T-helper 2 cell treated with Interferon-gamma antibody and Interleukin-4, amounts not matched to agents 100 ng/mL and 5 ng/mL, for 36 hours (primary cell): ENCODE results near the gene PCDHGA9. TPM values are rescaled to one million over a fixed set of nuclear protein-coding genes. Genes with fewer than 3 reads are reported as not detected.
"Not testable (repeated sequence)": the region's sequence is repeated elsewhere in the genome, so short reads cannot be mapped to it uniquely, and the experiment has no call there.

Experiments
- intact Hi-C: fragments of 100-400 bp; cut with micrococcal nuclease; formaldehyde crosslinking; loops from one replicate; pipeline ENCODE4 v1.15.1; 2023
- total RNA-seq: library from RNA; stranded (reverse); gene quantifications from 2 replicates; pipeline ENCODE4 v1.2.3, GENCODE V29; 2022

The PCDHGA9 gene
- total RNA-seq = 0.25 and 0.34 TPM in 2 replicates

- intact Hi-C loops = no loop called here
These were observed at the start of gene PCDHGA9 for GRCh38 chr5:141402553-141403243. Gene PCDHGA9 (plus strand): TSS chr5:141402778. CDS start chr5:141402953, 175 bp downstream.

- intact Hi-C loops = no loop called here
These were observed 47.6 kb upstream of the PCDHGA9 start, which contains the start of gene PCDHGA4 for GRCh38 chr5:141354900-141355469. Gene PCDHGA4 (plus strand): TSS chr5:141355021. CDS start chr5:141355108, 87 bp downstream.

- intact Hi-C loops = no loop called here
These were observed 46.9 kb upstream of the PCDHGA9 start for GRCh38 chr5:141355641-141356040.

- intact Hi-C loops = no loop called here
These were observed 46.4 kb upstream of the PCDHGA9 start for GRCh38 chr5:141356133-141356532.

DNA sequence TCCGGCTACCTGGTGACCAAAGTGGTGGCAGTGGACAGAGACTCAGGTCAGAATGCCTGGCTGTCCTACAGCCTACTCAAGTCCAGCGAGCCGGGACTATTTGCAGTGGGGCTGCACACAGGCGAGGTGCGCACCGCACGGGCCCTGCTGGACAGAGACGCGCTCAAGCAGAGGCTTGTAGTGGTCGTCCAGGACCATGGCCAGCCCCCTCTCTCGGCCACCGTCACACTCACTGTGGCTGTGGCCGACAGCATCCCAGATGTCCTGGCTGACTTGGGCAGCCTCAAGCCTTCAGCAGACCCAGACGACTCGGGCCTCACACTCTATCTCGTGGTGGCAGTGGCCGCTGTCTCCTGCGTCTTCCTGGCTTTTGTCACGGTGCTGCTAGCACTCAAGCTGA is 45.6 kb upstream of the PCDHGA9 start:
- intact Hi-C loops = no loop called here

DNA sequence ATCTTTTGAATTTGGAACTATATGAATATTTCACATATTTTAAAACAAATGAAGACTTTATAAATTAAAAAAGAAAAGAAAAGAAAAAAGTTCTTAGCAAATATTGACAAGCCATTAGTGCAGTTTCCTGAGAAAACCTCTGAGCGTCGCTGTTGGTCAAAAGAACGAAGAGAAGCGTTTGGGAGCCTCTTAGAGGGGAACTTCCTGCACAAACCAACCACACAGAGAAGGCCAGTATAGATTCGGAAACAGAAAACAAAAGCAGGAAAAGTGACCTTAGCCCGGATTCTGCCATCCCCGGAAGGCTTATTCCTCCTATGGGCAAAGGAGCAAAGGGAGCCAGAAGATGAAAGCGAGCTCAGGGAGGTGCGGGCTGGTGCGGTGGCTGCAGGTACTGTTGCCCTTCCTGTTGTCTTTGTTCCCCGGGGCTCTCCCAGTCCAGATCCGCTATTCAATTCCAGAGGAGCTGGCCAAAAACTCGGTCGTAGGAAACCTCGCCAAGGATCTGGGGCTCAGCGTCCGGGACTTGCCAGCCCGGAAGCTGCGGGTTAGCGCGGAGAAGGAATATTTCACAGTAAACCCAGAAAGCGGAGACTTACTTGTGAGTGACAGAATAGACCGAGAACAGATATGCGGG is 42.7 kb upstream of the PCDHGA9 start, which contains the start of gene PCDHGB2:
PCDHGB2 (plus strand) TSS at position 205 of the 637 bp plus-strand sequence; CDS start at position 347, 142 bp downstream.
- intact Hi-C loops = loop anchor here (1.0 to 5.0 kb wide), 3 partner anchors 62 to 198 kb away; partner anchors contain the start of gene PCDHGA11

DNA sequence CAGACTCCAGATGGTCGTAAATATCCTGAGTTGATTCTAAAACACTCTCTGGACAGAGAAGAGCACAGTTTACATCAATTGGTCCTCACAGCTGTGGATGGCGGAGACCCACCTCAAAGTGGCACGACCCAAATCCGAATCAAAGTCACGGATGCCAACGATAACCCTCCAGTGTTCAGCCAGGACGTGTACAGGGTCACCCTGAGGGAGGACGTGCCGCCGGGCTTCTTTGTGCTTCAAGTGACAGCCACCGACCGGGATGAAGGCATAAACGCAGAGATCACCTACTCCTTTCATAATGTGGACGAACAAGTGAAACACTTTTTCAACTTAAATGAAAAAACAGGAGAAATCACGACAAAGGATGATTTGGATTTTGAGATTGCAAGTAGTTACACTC is 41.9 kb upstream of the PCDHGA9 start:
- intact Hi-C loops = loop anchor here (2.0 to 5.0 kb wide), 2 partner anchors 62 to 152 kb away; partner anchors contain the start of gene PCDHGA11

- intact Hi-C loops = loop anchor here (5.0 kb wide), 1 partner anchor 60 kb away; the partner anchor contains the start of gene PCDHGA11
These were observed 39.9 kb upstream of the PCDHGA9 start for GRCh38 chr5:141362719-141363118.

- intact Hi-C loops = loop anchor here (5.0 kb wide), 1 partner anchor 58 kb away; the partner anchor contains the start of gene PCDHGA11
These were observed 38.5 kb upstream of the PCDHGA9 start, which contains the start of gene PCDHGA5 for GRCh38 chr5:141363952-141364660. Gene PCDHGA5 (plus strand): TSS chr5:141364162. CDS start chr5:141364331, 169 bp downstream.

- intact Hi-C loops = no loop called here
These were observed 36.3 kb upstream of the PCDHGA9 start for GRCh38 chr5:141366016-141366896.

- intact Hi-C loops = no loop called here
These were observed 32.4 kb upstream of the PCDHGA9 start, which contains the start of gene PCDHGB3 for GRCh38 chr5:141369994-141370848. Gene PCDHGB3 (plus strand): TSS chr5:141370242. CDS start chr5:141370395, 153 bp downstream.

DNA sequence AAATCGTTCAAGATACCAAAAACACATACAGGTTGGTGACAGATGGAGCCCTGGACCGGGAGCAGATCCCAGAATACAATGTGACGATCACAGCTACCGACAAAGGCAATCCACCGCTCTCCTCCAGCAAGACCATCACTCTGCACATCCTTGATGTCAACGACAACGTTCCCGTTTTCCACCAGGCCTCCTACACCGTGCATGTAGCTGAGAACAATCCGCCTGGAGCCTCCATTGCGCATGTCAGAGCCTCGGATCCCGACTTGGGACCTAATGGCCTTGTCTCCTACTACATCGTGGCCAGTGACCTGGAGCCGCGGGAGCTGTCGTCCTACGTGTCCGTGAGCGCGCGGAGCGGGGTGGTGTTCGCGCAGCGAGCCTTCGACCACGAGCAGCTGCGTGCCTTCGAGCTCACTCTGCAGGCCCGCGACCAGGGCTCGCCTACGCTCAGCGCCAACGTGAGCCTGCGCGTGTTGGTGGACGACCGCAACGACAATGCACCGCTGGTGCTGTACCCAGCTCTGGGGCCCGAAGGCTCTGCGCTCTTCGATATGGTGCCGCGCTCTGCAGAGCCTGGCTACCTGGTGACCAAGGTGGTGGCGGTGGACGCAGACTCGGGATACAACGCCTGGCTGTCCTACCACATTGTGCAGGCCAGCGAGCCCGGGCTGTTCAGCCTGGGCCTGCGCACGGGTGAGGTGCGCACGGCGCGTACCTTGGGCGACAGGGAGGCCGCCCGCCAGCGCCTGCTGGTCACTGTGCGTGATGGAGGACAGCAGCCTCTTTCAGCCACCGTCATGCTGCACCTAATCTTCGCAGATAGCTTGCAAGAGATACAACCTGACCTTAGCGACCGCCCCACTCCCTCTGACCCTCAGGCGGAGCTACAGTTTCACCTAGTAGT is 30.8 kb upstream of the PCDHGA9 start:
- intact Hi-C loops = no loop called here

GRCh38 chr5:141373673-141374317 is 28.8 kb upstream of the PCDHGA9 start, which contains the start of gene PCDHGA6:
Gene PCDHGA6 (plus strand): TSS chr5:141373891. CDS start chr5:141374084, 193 bp downstream.
- intact Hi-C loops = no loop called here

GRCh38 chr5:141374627-141375026 is 28.0 kb upstream of the PCDHGA9 start:
- intact Hi-C loops = no loop called here

GRCh38 chr5:141375444-141376155 is 27.0 kb upstream of the PCDHGA9 start:
- intact Hi-C loops = not testable (repeated sequence)

GRCh38 chr5:141382469-141383294 is 19.9 kb upstream of the PCDHGA9 start, which contains the start of gene PCDHGA7:
Gene PCDHGA7 (plus strand): TSS chr5:141382742. CDS start chr5:141382900, 158 bp downstream.
- intact Hi-C loops = no loop called here
